Prostate gland (tissue), 2 donors: ENCODE results near the gene SPG21. TPM values are rescaled to one million over a fixed set of nuclear protein-coding genes. Genes with fewer than 3 reads are reported as not detected.
A peak's percentile ranks its signal among the peaks of the same experiment; 100 is the strongest.

Experiments
- DNase-seq: peaks from one replicate; pipeline ENCODE4 v3.0.0-alpha.2; 2019; ENCODE audit warnings: low spot score
- H3K27ac ChIP-seq, 2 donors: fragments of 200-600 bp; sonication (generic); 2 replicates each; pipeline ENCODE4 v1.5.1; 2017 to 2019
- H3K27me3 ChIP-seq: fragments of 200-600 bp; sonication (generic); replicated peaks from 2 replicates; pipeline ENCODE4 v1.5.1; 2019; ENCODE audit not compliant: insufficient read depth
- H3K36me3 ChIP-seq, 2 donors: fragments of 200-600 bp; sonication (generic); 1 replicate in 1 of 2; 2 replicates in 1 of 2; pipeline versions ENCODE4 v1.5.1 to v1.8.1; 2017 to 2019
- H3K4me1 ChIP-seq: fragments of 200-600 bp; sonication (generic); replicated peaks from 2 replicates; pipeline ENCODE4 v1.5.1; 2019
- H3K4me3 ChIP-seq, 2 donors: fragments of 200-600 bp; sonication (generic); 2 replicates each; pipeline ENCODE4 v1.5.1; 2017 to 2019
- H3K9me3 ChIP-seq: fragments of 200-600 bp; sonication (generic); 2 replicates; pipeline ENCODE4 v1.5.1; 2017
- POLR2A ChIP-seq: fragments of 450-650 bp; IDR thresholded peaks from one replicate; pipeline ENCODE4 v1.6.1; 2016; ENCODE audit warnings: antibody characterized with exemption, mild to moderate bottlenecking
- POLR2AphosphoS5 ChIP-seq: sonication (generic); formaldehyde crosslinking; IDR thresholded peaks from one replicate; pipeline ENCODE4 v1.6.1; 2017; ENCODE audit warnings: antibody characterized with exemption
- WGBS: methylation state at CpG from one replicate; pipeline ENCODE4 v1.1.5; 2018; 5-methylcytosine and 5-hydroxymethylcytosine counted together
- intact Hi-C: fragments of 100-400 bp; cut with DNase I; formaldehyde crosslinking; loops from one replicate; pipeline ENCODE4 v1.14.2; 2022
- total RNA-seq, 2 donors: library from RNA; depleted of rRNA; stranded (reverse); fragments of >200 nt; gene quantifications; one replicate each; pipeline ENCODE4 v1.1.0, GENCODE V29; 2016
- TF ChIP-seq, protein P1 (sequence below), 4 experiments: fragments of 200-600 bp in 2 of 4; fragments of 450-650 bp in 2 of 4; sonication (generic) in 2 of 4; IDR thresholded peaks; 1 replicate in 3 of 4; 2 replicates in 1 of 4; pipeline ENCODE4 v1.5.1; 2016 to 2019; ENCODE audit warnings: antibody characterized with exemption in 4 of 4, mild to moderate bottlenecking in 2 of 4, moderate library complexity in 2 of 4

Gene SPG21
- total RNA-seq, 2 donors from 2014 or later = 95.8 to 98.8 TPM

DNA sequence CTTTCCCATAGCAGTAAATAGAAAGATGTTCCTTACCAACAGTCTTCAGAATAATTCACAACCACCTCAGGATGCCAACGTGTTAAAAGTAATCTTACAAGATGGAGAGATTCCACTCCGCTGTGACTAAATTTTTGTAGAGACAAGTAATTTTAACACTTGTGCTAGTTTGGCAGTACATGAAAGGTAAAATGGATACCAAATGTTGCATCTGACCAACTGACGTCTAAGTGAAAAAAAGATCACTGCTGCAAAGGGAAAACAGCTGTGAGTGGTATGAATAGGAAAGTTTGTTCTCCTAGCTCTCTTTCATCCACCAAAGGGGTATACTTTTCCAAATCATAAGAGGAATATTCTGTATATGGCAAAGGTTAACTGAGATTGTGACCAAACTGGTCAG is 2.6 kb downstream of the SPG21 start:
- intact Hi-C loops = loop anchor here (5.0 kb wide), 1 partner anchor 145 kb away; the partner anchor contains the start of gene PLEKHO2

DNA sequence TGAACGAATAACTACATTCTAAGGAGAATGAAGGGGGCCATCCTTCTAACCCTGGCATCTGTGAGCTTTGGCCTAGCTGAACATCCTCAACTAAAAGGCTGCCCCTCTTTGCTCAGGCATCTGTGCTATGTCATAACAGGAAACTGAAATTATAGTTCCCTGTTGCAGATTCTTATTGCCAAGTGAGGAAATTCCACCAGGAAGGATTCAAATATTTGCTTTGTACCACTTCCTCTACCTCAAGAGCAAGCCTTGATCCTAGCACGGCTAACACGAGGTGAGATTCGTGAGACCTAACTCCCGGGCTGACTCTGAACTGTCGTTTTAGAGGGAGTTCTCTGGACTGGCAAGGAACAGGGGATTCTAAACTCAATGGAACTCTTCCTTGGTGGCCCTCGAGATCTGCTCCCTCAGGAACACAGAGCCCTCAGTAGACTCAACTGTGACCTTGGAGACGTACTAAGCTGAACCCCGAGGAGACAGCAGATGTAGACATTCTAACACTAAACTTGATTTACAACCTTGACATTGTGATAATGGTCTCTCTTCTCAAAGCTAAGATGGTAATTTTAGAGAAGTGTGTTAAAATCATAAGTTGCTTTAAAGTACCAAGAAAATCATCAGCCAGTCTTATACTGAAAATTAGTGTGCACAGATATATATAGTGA is 4.2 kb downstream of the SPG21 start:
- Histone ChIP-seq H3K4me1 (no peaks in the 10 kb centered on the region), H3K27ac (peak overlapping the region; percentile 44), H3K36me3 (no peaks in the 10 kb centered on the region), H3K4me3 (no peak overlapping the region), H3K27me3 (no peaks in the 10 kb centered on the region), H3K9me3 (no peaks in the 10 kb centered on the region)
- TF ChIP-seq POLR2AphosphoS5 (no peak), POLR2A (no peak)
- TF ChIP-seq, protein P1, sequence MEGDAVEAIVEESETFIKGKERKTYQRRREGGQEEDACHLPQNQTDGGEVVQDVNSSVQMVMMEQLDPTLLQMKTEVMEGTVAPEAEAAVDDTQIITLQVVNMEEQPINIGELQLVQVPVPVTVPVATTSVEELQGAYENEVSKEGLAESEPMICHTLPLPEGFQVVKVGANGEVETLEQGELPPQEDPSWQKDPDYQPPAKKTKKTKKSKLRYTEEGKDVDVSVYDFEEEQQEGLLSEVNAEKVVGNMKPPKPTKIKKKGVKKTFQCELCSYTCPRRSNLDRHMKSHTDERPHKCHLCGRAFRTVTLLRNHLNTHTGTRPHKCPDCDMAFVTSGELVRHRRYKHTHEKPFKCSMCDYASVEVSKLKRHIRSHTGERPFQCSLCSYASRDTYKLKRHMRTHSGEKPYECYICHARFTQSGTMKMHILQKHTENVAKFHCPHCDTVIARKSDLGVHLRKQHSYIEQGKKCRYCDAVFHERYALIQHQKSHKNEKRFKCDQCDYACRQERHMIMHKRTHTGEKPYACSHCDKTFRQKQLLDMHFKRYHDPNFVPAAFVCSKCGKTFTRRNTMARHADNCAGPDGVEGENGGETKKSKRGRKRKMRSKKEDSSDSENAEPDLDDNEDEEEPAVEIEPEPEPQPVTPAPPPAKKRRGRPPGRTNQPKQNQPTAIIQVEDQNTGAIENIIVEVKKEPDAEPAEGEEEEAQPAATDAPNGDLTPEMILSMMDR (IDR thresholded peaks at IDR 0.05) = no peak
- WGBS = 31% methylated on average over 9 of the region's 9 CpGs
- intact Hi-C loops = loop anchor here (5.0 kb wide), 1 partner anchor 143 kb away; the partner anchor contains the start of gene PLEKHO2
- DNase-seq = no peak

More for the DNA sequence above, 2.6 kb downstream of the SPG21 start:
- no peak overlapping the region for H3K27ac ChIP-seq
- TF ChIP-seq POLR2A = no peak
- TF ChIP-seq POLR2AphosphoS5 = no peak
- TF ChIP-seq, protein P1 (IDR thresholded peaks at IDR 0.05) = no peak
- H3K4me3 ChIP-seq = no peak overlapping the region
- no peaks in the 10 kb centered on the region for H3K4me1 ChIP-seq
- no peak for DNase-seq
- H3K9me3 ChIP-seq = no peaks in the 10 kb centered on the region
- H3K36me3 ChIP-seq = no peaks in the 10 kb centered on the region
- WGBS = 25% methylated on average over 3 of the region's 3 CpGs
- no peaks in the 10 kb centered on the region for H3K27me3 ChIP-seq

DNA sequence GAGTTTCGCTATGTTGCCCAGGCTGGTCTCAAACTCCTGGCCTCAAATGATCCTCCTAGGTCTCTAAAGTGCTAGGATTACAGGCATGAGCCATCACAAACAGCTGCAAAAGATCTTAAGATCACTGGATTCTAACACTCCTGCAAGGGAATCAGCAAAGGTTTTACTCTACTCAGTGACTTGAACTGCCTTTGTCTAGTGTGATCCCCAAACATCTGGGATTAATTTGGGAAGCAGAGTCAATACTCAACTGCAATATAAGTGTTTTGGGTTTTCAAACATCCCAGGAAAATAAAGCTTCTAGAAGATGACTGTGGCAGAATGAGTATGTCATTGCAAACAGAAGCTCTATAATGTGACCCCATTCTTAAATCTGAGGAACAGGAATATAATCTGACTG is 7.2 kb downstream of the SPG21 start:
- Histone ChIP-seq H3K9me3 (no peaks in the 10 kb centered on the region), H3K4me1 (no peaks in the 10 kb centered on the region), H3K36me3 (no peaks in the 10 kb centered on the region), H3K27me3 (no peaks in the 10 kb centered on the region), H3K27ac (no peak overlapping the region), H3K4me3 (no peak overlapping the region)
- no peak for TF ChIP-seq POLR2AphosphoS5
- TF ChIP-seq, protein P1 (IDR thresholded peaks at IDR 0.05) = no peak
- TF ChIP-seq POLR2A = no peak
- no peak for DNase-seq
- intact Hi-C loops = no loop called here
- 89% methylated on average over 1 of the region's 1 CpG for WGBS

DNA sequence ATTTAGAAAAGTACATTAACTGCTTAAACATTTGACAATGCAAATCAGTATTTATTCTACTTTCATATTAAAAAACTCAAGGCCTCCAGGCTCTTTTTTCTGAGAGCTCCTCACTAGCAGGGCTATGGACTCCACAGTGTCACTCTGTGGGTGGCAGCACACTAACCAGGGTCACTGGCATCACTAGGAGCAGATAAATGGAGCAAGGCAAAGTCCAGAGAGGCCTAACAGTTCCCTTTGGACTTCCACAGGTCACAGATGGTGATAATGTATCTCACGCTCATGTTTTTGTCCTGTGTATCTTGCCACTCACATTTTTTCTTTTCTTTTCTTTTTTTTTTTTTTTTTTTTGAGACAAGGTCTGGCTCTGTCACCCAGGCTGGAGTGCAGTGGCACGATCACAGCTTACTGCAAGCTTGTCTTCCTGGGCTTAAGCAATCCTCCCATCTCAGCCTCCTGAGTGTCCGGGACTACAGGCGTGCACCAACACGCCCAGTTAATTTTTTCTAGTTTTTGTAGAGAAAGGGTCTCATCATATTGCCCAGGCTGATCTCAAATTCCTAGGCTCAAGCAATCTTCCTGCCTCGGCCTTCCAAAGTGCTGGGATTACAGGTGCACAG is 7.8 kb downstream of the SPG21 start:
- Histone ChIP-seq H3K27ac (no peak overlapping the region), H3K36me3 (no peaks in the 10 kb centered on the region), H3K4me3 (no peak overlapping the region), H3K4me1 (no peaks in the 10 kb centered on the region), H3K9me3 (no peaks in the 10 kb centered on the region), H3K27me3 (no peaks in the 10 kb centered on the region)
- 81% methylated on average over 6 of the region's 6 CpGs for WGBS
- DNase-seq = no peak
- no peak for TF ChIP-seq POLR2A
- TF ChIP-seq, protein P1 (IDR thresholded peaks at IDR 0.05) = no peak
- TF ChIP-seq POLR2AphosphoS5 = no peak
- intact Hi-C loops = no loop called here

DNA sequence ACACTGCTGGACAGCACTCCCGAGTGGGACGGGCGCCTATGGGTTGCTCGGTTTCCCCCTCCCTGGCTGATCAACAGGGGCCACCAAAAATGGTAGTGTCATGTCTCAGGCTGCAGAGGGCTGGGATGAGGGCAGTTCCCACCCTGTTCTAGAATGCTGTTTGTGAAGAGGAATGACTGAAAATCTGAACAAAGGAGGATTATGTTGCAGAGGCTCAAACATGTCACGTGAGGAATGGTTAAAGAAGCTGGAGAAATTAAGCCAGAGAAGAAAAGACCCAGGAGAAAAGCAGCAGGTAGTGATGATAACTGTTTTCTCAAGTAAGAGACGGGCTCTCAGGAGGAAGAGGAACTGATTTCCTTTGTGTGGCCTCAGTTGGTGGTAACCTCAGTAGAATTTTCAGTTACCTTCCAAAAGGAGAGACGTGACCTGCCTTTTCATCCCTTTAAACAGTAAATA is 10.4 kb downstream of the SPG21 start:
- DNase-seq = no peak
- intact Hi-C loops = no loop called here
- Histone ChIP-seq H3K9me3 (no peaks in the 10 kb centered on the region), H3K4me1 (no peaks in the 10 kb centered on the region), H3K4me3 (no peak overlapping the region), H3K36me3 (no peaks in the 10 kb centered on the region), H3K27me3 (no peaks in the 10 kb centered on the region), H3K27ac (no peak overlapping the region)
- 70% methylated on average over 7 of the region's 7 CpGs for WGBS
- TF ChIP-seq, protein P1 (IDR thresholded peaks at IDR 0.05) = no peak
- TF ChIP-seq POLR2A (no peak), POLR2AphosphoS5 (no peak)
